Measurements from ENCODE around the gene MAP3K2. TPM values are rescaled to one million over a fixed set of nuclear protein-coding genes. Genes with fewer than 3 reads are reported as not detected.

MAP3K2 gene
- total and polyA plus RNA-seq, 2 experiments from 2014 or later: 10.2 to 23.5 TPM

DNA sequence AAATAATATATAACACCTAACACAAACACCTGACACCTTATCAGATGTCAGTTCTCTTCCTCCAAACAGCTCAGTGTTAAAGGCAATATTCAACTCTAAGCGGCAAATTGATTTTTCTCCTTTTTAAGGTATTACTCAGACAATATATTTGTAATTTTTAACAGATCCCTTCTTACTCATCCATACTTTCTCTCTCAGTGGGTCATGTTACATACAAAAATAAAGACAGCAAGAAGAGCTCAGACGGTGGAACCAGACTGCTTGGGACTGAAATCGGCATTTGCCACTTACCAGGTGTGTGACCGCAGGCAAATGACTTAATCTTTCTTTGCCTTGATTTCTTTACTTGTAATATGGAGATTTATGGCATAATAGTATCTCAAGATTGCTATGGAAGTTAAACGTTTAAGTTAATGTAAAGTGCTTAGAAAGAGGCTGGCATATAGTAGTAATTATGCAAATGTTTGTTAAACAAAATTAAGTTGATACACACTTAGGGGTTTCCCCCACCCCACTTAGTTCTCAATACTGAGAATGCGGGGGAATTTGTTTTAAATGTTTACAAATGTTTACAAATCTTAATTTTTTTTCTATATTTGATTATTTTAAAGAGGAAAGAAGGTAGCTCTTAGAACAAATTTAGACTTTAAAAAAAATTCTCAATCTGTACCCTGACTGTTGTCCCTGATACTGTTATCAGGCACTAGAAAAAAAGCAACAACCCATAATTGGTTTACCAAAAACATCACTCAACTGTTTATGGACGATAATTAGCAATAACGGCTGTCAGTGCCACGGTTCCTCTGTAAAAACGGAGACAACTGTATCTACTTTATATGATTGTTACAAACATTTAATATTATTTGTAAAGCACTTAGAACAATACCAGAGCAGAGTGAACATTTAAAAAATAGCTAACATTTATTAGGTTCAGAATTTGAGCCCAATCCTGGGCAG is 25.6 kb downstream of the MAP3K2 start:
- 0 out of 2 replicates have a peak, but pooled peaks cover 4% of the 10 kb centered on the region for H3F3A ChIP-seq (replicated peaks; ENCODE audit: low read depth)
- Mint-ChIP-seq H3K4me1 (peaks cover 56% of the 10 kb centered on the region), H3K27me3 (ENCODE audit: insufficient read depth, low read depth, poor library complexity) (peaks cover 5% of the 10 kb centered on the region), H3K9me3 (no peaks in the 10 kb centered on the region), H3K36me3 (ENCODE audit: low read depth) (no peaks in the 10 kb centered on the region), H3K4me3 (no peak overlapping the region), H3K27ac (0 out of 2 replicates have a peak overlapping the region, but pooled peaks have one; percentile 3)
- H3K79me2 ChIP-seq (replicated peaks; ENCODE audit: insufficient read depth): peaks cover 77% of the 10 kb centered on the region
- no peak overlapping the region for H3K27ac ChIP-seq (ENCODE audit: low read depth)
- 0 out of 2 replicates have a peak, but pooled peaks cover 7% of the 10 kb centered on the region for H4K20me1 ChIP-seq (replicated peaks; ENCODE audit: insufficient read depth)
- no peak overlapping the region for H3K4me2 ChIP-seq
- ATAC-seq (no peak), DNase-seq (ENCODE audit: low spot score) (no peak)
- H2AFZ ChIP-seq: no peak overlapping the region
- no peaks in the 10 kb centered on the region for H3K27me3 ChIP-seq (ENCODE audit: insufficient read depth)
- TF ChIP-seq EZH2 (IDR thresholded peaks at IDR 0.05; ENCODE audit: low read depth, unreplicated experiment): no peak
- TF ChIP-seq EZH2phosphoT487 (IDR thresholded peaks at IDR 0.05; ENCODE audit: unreplicated experiment): no peak
- TF ChIP-seq, protein P1, sequence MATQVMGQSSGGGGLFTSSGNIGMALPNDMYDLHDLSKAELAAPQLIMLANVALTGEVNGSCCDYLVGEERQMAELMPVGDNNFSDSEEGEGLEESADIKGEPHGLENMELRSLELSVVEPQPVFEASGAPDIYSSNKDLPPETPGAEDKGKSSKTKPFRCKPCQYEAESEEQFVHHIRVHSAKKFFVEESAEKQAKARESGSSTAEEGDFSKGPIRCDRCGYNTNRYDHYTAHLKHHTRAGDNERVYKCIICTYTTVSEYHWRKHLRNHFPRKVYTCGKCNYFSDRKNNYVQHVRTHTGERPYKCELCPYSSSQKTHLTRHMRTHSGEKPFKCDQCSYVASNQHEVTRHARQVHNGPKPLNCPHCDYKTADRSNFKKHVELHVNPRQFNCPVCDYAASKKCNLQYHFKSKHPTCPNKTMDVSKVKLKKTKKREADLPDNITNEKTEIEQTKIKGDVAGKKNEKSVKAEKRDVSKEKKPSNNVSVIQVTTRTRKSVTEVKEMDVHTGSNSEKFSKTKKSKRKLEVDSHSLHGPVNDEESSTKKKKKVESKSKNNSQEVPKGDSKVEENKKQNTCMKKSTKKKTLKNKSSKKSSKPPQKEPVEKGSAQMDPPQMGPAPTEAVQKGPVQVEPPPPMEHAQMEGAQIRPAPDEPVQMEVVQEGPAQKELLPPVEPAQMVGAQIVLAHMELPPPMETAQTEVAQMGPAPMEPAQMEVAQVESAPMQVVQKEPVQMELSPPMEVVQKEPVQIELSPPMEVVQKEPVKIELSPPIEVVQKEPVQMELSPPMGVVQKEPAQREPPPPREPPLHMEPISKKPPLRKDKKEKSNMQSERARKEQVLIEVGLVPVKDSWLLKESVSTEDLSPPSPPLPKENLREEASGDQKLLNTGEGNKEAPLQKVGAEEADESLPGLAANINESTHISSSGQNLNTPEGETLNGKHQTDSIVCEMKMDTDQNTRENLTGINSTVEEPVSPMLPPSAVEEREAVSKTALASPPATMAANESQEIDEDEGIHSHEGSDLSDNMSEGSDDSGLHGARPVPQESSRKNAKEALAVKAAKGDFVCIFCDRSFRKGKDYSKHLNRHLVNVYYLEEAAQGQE (IDR thresholded peaks at IDR 0.05; ENCODE audit: unreplicated experiment): no peak
- TF ChIP-seq NANOG (IDR thresholded peaks at IDR 0.05; ENCODE audit: borderline replicate concordance): no peak
- TF ChIP-seq, protein P2, sequence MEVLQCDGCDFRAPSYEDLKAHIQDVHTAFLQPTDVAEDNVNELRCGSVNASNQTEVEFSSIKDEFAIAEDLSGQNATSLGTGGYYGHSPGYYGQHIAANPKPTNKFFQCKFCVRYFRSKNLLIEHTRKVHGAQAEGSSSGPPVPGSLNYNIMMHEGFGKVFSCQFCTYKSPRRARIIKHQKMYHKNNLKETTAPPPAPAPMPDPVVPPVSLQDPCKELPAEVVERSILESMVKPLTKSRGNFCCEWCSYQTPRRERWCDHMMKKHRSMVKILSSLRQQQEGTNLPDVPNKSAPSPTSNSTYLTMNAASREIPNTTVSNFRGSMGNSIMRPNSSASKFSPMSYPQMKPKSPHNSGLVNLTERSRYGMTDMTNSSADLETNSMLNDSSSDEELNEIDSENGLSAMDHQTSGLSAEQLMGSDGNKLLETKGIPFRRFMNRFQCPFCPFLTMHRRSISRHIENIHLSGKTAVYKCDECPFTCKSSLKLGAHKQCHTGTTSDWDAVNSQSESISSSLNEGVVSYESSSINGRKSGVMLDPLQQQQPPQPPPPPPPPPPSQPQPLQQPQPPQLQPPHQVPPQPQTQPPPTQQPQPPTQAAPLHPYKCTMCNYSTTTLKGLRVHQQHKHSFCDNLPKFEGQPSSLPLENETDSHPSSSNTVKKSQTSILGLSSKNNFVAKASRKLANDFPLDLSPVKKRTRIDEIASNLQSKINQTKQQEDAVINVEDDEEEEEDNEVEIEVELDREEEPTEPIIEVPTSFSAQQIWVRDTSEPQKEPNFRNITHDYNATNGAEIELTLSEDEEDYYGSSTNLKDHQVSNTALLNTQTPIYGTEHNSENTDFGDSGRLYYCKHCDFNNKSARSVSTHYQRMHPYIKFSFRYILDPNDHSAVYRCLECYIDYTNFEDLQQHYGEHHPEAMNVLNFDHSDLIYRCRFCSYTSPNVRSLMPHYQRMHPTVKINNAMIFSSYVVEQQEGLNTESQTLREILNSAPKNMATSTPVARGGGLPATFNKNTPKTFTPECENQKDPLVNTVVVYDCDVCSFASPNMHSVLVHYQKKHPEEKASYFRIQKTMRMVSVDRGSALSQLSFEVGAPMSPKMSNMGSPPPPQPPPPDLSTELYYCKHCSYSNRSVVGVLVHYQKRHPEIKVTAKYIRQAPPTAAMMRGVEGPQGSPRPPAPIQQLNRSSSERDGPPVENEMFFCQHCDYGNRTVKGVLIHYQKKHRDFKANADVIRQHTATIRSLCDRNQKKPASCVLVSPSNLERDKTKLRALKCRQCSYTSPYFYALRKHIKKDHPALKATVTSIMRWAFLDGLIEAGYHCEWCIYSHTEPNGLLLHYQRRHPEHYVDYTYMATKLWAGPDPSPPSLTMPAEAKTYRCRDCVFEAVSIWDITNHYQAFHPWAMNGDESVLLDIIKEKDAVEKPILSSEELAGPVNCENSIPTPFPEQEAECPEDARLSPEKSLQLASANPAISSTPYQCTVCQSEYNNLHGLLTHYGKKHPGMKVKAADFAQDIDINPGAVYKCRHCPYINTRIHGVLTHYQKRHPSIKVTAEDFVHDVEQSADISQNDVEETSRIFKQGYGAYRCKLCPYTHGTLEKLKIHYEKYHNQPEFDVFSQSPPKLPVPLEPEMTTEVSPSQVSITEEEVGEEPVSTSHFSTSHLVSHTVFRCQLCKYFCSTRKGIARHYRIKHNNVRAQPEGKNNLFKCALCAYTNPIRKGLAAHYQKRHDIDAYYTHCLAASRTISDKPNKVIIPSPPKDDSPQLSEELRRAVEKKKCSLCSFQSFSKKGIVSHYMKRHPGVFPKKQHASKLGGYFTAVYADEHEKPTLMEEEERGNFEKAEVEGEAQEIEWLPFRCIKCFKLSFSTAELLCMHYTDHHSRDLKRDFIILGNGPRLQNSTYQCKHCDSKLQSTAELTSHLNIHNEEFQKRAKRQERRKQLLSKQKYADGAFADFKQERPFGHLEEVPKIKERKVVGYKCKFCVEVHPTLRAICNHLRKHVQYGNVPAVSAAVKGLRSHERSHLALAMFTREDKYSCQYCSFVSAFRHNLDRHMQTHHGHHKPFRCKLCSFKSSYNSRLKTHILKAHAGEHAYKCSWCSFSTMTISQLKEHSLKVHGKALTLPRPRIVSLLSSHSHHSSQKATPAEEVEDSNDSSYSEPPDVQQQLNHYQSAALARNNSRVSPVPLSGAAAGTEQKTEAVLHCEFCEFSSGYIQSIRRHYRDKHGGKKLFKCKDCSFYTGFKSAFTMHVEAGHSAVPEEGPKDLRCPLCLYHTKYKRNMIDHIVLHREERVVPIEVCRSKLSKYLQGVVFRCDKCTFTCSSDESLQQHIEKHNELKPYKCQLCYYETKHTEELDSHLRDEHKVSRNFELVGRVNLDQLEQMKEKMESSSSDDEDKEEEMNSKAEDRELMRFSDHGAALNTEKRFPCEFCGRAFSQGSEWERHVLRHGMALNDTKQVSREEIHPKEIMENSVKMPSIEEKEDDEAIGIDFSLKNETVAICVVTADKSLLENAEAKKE (CRISPR knock-in tag; IDR thresholded peaks at IDR 0.05): no peak
- TF ChIP-seq ZNF114 (CRISPR knock-in tag; IDR thresholded peaks at IDR 0.05): no peak
- no peak for TF ChIP-seq ZNF331 (CRISPR knock-in tag; IDR thresholded peaks at IDR 0.05; ENCODE audit: low read depth)
- no peak for TF ChIP-seq JUNB (IDR thresholded peaks at IDR 0.05; ENCODE audit: unreplicated experiment)
- no peak for TF ChIP-seq POLR2AphosphoS5 (IDR thresholded peaks at IDR 0.05; ENCODE audit: low read depth)
- TF ChIP-seq, protein P3, sequence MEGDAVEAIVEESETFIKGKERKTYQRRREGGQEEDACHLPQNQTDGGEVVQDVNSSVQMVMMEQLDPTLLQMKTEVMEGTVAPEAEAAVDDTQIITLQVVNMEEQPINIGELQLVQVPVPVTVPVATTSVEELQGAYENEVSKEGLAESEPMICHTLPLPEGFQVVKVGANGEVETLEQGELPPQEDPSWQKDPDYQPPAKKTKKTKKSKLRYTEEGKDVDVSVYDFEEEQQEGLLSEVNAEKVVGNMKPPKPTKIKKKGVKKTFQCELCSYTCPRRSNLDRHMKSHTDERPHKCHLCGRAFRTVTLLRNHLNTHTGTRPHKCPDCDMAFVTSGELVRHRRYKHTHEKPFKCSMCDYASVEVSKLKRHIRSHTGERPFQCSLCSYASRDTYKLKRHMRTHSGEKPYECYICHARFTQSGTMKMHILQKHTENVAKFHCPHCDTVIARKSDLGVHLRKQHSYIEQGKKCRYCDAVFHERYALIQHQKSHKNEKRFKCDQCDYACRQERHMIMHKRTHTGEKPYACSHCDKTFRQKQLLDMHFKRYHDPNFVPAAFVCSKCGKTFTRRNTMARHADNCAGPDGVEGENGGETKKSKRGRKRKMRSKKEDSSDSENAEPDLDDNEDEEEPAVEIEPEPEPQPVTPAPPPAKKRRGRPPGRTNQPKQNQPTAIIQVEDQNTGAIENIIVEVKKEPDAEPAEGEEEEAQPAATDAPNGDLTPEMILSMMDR (conservative IDR thresholded peaks at IDR 0.05; ENCODE audit: low read depth in 2 of 2): no peak
- no peak for TF ChIP-seq STAT1 (IDR thresholded peaks at IDR 0.05; ENCODE audit: unreplicated experiment)
- no peak for TF ChIP-seq CREB1 (CRISPR knock-in tag; IDR thresholded peaks at IDR 0.05; ENCODE audit: low read depth)
- TF ChIP-seq, protein P4, sequence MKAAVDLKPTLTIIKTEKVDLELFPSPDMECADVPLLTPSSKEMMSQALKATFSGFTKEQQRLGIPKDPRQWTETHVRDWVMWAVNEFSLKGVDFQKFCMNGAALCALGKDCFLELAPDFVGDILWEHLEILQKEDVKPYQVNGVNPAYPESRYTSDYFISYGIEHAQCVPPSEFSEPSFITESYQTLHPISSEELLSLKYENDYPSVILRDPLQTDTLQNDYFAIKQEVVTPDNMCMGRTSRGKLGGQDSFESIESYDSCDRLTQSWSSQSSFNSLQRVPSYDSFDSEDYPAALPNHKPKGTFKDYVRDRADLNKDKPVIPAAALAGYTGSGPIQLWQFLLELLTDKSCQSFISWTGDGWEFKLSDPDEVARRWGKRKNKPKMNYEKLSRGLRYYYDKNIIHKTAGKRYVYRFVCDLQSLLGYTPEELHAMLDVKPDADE (IDR thresholded peaks at IDR 0.05): no peak
- H3K4me1 ChIP-seq (ENCODE audit: insufficient read depth): peaks cover 58% of the 10 kb centered on the region
- no peak overlapping the region for H3K4me3 ChIP-seq
- H3K36me3 ChIP-seq (ENCODE audit: insufficient read depth): no peaks in the 10 kb centered on the region
- no peaks in the 10 kb centered on the region for H3K9me2 ChIP-seq (ENCODE audit: insufficient read depth)
